BLaER1 treated with 17β-estradiol and CSF1 and Interleukin-3, amounts not matched to agents 10 nM and 100 nM (cell line): ENCODE results near the gene PKHD1.
A peak's percentile ranks its signal among the peaks of the same experiment; 100 is the strongest.

Source experiments
- H3K27ac ChIP-seq, 11 experiments: shearing (Covaris generic); formaldehyde crosslinking; 2 replicates each; pipeline ENCODE4 v1.8.1; 2022
- H3K27me3 ChIP-seq, 11 experiments: shearing (Covaris generic); formaldehyde crosslinking; 2 replicates each; pipeline ENCODE4 v1.8.1; 2022
- H3K36me3 ChIP-seq, 11 experiments: shearing (Covaris generic); formaldehyde crosslinking; 2 replicates each; pipeline ENCODE4 v1.8.1; 2022
- H3K4me1 ChIP-seq, 10 experiments: shearing (Covaris generic); formaldehyde crosslinking; 2 replicates each; pipeline ENCODE4 v1.8.1; 2022
- H3K4me2 ChIP-seq, 11 experiments: shearing (Covaris generic); formaldehyde crosslinking; 2 replicates each; pipeline ENCODE4 v1.8.1; 2022
- H3K4me3 ChIP-seq, 10 experiments: shearing (Covaris generic); formaldehyde crosslinking; 2 replicates each; pipeline ENCODE4 v1.8.1; 2022
- H3K9ac ChIP-seq, 11 experiments: shearing (Covaris generic); formaldehyde crosslinking; 2 replicates each; pipeline ENCODE4 v1.8.1; 2022
- H3K9me3 ChIP-seq, 11 experiments: shearing (Covaris generic); formaldehyde crosslinking; replicated peaks in 1 of 11; 2 replicates each; pipeline ENCODE4 v1.8.1; 2022
- H4K20me1 ChIP-seq, 11 experiments: shearing (Covaris generic); formaldehyde crosslinking; 2 replicates each; pipeline ENCODE4 v1.8.1; 2022
- Cebpa-rat ChIP-seq, 11 experiments: shearing (Covaris generic); IDR thresholded peaks; 2 replicates each; pipeline ENCODE4 v1.8.1; 2022

Gene PKHD1

DNA sequence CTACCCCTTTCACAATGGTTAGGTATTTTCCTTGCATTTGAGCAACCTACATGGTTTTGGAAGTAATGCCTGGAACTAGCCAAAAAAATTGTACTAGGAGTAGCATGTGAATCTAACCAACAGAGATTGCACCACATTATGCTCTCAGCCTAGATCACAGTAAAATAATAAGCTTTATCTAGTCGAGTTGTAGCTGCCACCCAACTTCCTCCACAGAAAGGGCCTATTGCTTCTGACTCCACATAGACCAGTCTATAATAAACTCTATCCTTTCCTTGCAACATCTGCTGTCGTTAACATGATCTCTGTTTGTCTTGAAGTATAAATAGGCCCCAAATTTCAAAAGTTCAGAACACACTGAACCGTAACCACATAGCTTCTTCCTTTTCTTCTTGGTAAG lies 375.5 kb downstream of the PKHD1 start:
- H3K9me3 ChIP-seq: no peaks in the 10 kb centered on the region; a peak in 1 of 22 replicates
- peak overlapping the region in 9 of 11 experiments; percentile 52 to 90 (median 85); a peak in 18 of 22 replicates for H3K27ac ChIP-seq
- H3K36me3 ChIP-seq: no peaks in the 10 kb centered on the region
- H3K4me2 ChIP-seq: peak overlapping the region; percentile 34 to 85 (median 76); a peak in 21 of 22 replicates
- peak in 8 of 11 experiments; percentile 59 to 94 (median 78); a peak in 9 of 22 replicates for TF ChIP-seq Cebpa-rat (IDR thresholded peaks at IDR 0.05)
- H3K9ac ChIP-seq: peak overlapping the region in 8 of 11 experiments; percentile 1 to 72 (median 60); a peak in 14 of 22 replicates
- no peak overlapping the region for H3K4me3 ChIP-seq
- no peaks in the 10 kb centered on the region for H4K20me1 ChIP-seq
- no peaks in the 10 kb centered on the region for H3K27me3 ChIP-seq
- peaks cover 19 to 49% (median 34%) of the 10 kb centered on the region in 10 experiments for H3K4me1 ChIP-seq

DNA sequence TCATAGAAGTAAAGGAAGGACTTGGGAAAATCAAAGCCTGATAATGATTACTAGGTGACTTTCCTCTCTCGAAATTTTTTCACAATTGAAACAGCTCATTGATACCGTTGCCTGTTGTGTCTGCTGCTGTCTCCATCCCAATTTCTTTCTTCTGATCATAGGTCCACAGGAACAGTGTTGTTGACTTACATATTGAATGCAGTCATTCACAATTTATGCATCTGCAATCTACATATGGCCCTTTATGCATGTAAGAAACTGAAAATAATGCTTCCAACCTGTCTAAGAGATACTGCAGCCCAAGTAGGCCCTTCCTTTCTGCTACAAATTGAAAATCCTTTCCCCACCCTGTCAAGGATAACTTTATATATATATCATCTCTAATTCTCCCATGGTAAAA lies 381.3 kb downstream of the PKHD1 start:
- no peak for TF ChIP-seq Cebpa-rat (IDR thresholded peaks at IDR 0.05)
- Histone ChIP-seq H3K4me2 (no peak overlapping the region), H3K4me3 (no peak overlapping the region), H4K20me1 (no peaks in the 10 kb centered on the region), H3K36me3 (no peaks in the 10 kb centered on the region), H3K9ac (no peak overlapping the region), H3K4me1 (peaks cover 6 to 23% (median 13%) of the 10 kb centered on the region in 10 experiments), H3K9me3 (no peaks in the 10 kb centered on the region; a peak in 1 of 22 replicates), H3K27me3 (no peaks in the 10 kb centered on the region), H3K27ac (no peak overlapping the region)

DNA sequence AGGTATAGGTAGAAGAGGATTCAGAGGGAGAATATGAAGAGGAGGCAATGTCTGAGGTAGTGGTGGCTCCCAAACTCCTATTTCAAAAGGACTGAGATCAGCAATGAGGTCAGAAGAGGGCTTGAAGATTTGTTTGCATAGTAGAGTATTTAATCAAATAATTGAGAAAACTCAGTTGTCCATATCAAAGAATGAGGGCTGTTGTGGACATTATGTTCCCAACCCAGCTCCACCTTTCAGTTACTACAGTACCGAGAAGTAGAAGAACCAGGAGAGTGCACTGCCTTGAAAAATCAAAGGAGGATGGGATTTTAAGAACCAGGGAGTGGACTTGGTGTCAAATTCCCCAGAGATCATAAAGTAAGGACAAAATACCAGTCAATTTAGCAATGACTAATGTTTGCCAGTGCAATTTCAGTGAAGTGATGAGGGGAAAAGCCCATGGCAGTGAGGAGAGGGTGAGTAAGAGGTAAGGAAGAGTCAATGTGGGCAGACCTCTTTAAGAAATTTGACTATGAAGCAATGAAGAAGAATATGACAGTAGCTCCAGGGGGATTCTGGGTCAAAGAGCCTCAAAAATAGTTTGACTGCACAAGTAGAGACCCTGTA lies 382.4 kb downstream of the PKHD1 start:
- Histone ChIP-seq H3K9me3 (no peaks in the 10 kb centered on the region; a peak in 1 of 22 replicates), H3K4me3 (no peak overlapping the region), H3K4me1 (peaks cover 0 to 12% (median 2%) of the 10 kb centered on the region in 10 experiments; a peak in 11 of 20 replicates), H3K27ac (no peak overlapping the region), H3K9ac (no peak overlapping the region), H3K27me3 (no peaks in the 10 kb centered on the region), H4K20me1 (no peaks in the 10 kb centered on the region), H3K36me3 (no peaks in the 10 kb centered on the region), H3K4me2 (peak overlapping the region in 3 of 11 experiments; percentile 7 to 45 (median 15); a peak in 4 of 22 replicates)
- TF ChIP-seq Cebpa-rat (IDR thresholded peaks at IDR 0.05): no peak

DNA sequence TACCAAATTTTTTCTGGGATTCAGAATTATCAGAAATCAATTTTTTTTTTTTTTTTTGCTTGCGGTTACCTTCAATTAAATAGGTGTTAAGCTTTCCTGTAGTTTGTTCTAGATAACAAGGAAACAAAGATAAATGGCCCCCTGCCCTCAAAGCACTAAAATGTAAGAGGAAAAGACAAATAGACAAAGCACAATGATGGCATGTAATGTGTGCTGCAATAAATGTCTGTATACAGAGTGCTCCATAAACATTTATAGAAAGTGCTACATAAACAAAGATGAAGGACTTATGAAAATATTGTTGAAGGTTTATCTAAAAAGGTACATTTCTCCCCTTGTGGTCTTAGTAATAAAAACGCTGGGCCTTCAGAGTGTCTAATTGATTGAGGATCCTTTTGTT lies 384.6 kb downstream of the PKHD1 start:
- TF ChIP-seq Cebpa-rat (IDR thresholded peaks at IDR 0.05): no peak
- Histone ChIP-seq H3K27me3 (no peaks in the 10 kb centered on the region), H4K20me1 (no peaks in the 10 kb centered on the region), H3K9ac (no peak overlapping the region), H3K9me3 (no peaks in the 10 kb centered on the region), H3K36me3 (no peaks in the 10 kb centered on the region), H3K4me3 (no peak overlapping the region), H3K27ac (no peak overlapping the region), H3K4me1 (peaks cover 0 to 8% (median 0%) of the 10 kb centered on the region in 10 experiments; a peak in 5 of 20 replicates), H3K4me2 (no peak overlapping the region)

DNA sequence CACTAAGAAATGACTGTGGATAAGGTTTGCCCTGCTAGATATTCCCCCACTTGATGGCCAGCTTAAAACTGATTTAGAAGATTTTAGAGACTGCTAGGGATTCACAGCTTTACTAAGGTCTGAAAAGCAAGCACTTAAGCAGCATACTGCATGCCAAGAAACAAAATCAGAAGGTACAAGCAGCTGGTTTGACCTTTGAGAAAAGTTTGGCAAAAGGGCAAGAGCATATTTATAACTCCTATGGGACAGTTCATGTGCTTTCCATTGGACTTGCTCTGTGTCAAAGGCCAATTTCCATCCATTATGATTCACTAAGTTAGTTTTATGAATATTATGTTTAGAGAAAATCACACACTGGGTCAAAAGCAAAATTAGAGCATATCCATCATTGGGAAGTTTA lies 402.8 kb downstream of the PKHD1 start:
- no peak overlapping the region for H3K27ac ChIP-seq

DNA sequence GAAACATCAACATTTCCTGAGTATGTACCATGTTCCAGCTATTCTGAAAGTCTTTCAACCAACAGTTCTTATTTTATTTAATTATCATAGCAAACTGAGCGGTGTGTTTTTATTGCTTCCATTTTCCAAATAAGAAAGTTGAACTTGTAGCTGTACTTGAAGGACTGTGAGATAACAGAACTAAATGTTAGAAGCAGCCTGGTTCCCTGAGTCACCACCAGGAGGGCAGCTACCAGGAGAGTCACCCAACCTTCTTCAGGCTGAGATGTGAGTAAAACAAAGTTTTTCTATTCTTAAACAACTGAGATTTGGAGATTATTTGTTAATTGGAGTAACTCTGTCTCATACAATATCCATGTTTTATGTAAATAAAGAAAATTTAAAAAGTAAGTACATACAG lies 403.4 kb downstream of the PKHD1 start:
- H3K4me3 ChIP-seq: no peak overlapping the region
- no peaks in the 10 kb centered on the region for H3K9me3 ChIP-seq
- TF ChIP-seq Cebpa-rat (IDR thresholded peaks at IDR 0.05): no peak
- H3K4me1 ChIP-seq: peaks cover 0 to 9% (median 0%) of the 10 kb centered on the region in 10 experiments; a peak in 5 of 20 replicates
- no peak overlapping the region for H3K9ac ChIP-seq
- no peaks in the 10 kb centered on the region for H3K36me3 ChIP-seq
- no peaks in the 10 kb centered on the region for H3K27me3 ChIP-seq
- H3K4me2 ChIP-seq: no peak overlapping the region
- no peaks in the 10 kb centered on the region for H4K20me1 ChIP-seq
- no peak overlapping the region for H3K27ac ChIP-seq

More for the DNA sequence above, 402.8 kb downstream of the PKHD1 start:
- TF ChIP-seq Cebpa-rat (IDR thresholded peaks at IDR 0.05): no peak
- peaks cover 0 to 9% (median 0%) of the 10 kb centered on the region in 10 experiments; a peak in 4 of 20 replicates for H3K4me1 ChIP-seq
- H3K9me3 ChIP-seq: no peaks in the 10 kb centered on the region
- H3K9ac ChIP-seq: no peak overlapping the region
- H3K27me3 ChIP-seq: no peaks in the 10 kb centered on the region
- no peak overlapping the region for H3K4me2 ChIP-seq
- no peak overlapping the region for H3K4me3 ChIP-seq
- H3K36me3 ChIP-seq: no peaks in the 10 kb centered on the region
- no peaks in the 10 kb centered on the region for H4K20me1 ChIP-seq

DNA sequence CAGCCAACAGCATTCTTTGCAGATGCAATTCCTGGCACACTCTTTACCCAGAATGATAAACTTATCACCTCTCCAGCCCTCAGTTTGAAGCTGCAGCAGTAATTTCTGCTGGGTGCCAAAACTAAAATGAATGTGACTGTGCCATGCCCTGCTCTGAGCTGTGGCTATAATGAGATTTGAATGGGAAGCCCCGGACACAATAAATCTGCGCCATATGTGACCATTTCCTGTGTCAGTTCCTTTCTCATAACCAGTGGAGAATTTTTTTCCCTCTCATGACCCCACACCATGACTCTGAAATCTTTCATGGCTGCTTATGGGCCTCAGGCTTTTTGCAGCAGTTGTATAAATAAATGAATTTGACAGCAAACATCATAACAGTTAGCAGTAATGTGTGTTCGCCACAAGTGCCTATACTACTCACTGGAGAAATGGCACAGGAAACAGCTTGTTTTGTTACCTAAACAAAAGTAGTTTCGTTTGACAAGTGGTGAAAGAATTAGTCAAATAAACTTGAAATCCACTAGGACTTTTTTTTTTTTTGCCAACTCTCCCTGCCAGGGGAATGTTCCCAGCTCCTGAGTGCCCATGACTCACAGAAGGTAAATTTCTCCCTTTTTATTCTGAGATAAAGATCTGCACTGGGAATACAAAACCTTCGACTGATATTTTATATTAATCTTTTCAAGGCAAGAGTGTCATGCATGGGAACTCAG lies 408.4 kb downstream of the PKHD1 start:
- Histone ChIP-seq H3K36me3 (no peaks in the 10 kb centered on the region), H3K9me3 (no peaks in the 10 kb centered on the region), H3K27ac (no peak overlapping the region), H3K4me3 (no peak overlapping the region), H3K27me3 (no peaks in the 10 kb centered on the region), H3K4me2 (no peak overlapping the region; a peak in 1 of 22 replicates), H4K20me1 (no peaks in the 10 kb centered on the region), H3K4me1 (peaks cover 0 to 9% (median 0%) of the 10 kb centered on the region in 10 experiments; a peak in 5 of 20 replicates), H3K9ac (no peak overlapping the region)
- TF ChIP-seq Cebpa-rat (IDR thresholded peaks at IDR 0.05): no peak

DNA sequence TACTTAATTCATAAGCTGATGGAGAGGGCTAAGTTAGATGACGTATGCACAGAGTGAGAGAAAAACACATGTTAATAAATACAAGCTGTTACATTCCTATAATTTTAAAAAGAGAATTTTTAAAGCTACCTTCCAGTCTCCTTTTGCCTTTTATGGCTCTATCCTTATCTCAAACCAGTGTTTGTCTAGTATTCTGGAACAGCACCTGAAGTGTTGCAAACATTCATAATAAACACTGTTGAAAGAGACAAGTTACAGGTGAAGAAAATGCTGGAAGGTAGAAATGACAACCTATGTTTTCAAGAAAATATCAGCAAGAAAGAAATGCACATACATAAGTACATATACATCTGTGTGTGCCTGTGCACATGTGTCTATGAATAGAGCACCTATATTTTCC lies 409.1 kb downstream of the PKHD1 start:
- Histone ChIP-seq H3K4me3 (no peak overlapping the region), H4K20me1 (no peaks in the 10 kb centered on the region), H3K4me2 (no peak overlapping the region), H3K27ac (no peak overlapping the region), H3K4me1 (peaks cover 0 to 9% (median 0%) of the 10 kb centered on the region in 10 experiments; a peak in 5 of 20 replicates), H3K9ac (no peak overlapping the region), H3K9me3 (no peaks in the 10 kb centered on the region), H3K27me3 (no peaks in the 10 kb centered on the region), H3K36me3 (no peaks in the 10 kb centered on the region)
- TF ChIP-seq Cebpa-rat (IDR thresholded peaks at IDR 0.05): no peak

DNA sequence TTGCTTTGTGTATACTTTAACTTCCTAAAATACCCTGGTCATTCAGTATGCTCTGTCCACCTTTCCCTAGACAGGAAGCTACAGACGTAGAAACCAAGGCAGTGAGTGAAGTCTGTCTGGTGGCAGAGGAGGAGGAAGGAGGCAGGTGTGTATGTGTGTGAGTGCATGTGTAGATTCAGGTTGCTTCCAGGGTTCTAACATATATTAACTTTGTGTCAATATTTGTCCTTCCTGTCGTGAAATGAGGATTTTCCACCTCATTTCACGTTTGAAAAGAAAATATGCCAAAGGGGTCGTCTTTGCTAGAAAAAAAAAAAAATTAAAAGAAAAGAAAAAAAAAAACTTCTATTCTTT lies 411.5 kb downstream of the PKHD1 start:
- H3K36me3 ChIP-seq: no peaks in the 10 kb centered on the region
- H3K27me3 ChIP-seq: no peaks in the 10 kb centered on the region
- H3K9me3 ChIP-seq: no peaks in the 10 kb centered on the region
- no peaks in the 10 kb centered on the region for H4K20me1 ChIP-seq
- no peak overlapping the region for H3K9ac ChIP-seq
- H3K4me3 ChIP-seq: no peak overlapping the region
- H3K4me1 ChIP-seq: no peaks in the 10 kb centered on the region; a peak in 1 of 20 replicates
- TF ChIP-seq Cebpa-rat (IDR thresholded peaks at IDR 0.05): no peak
- no peak overlapping the region for H3K4me2 ChIP-seq
- H3K27ac ChIP-seq: no peak overlapping the region
